Measurements from ENCODE around the gene PARVB. TPM values are rescaled to one million over a fixed set of nuclear protein-coding genes. Genes with fewer than 3 reads are reported as not detected.

PARVB gene
- total and polyA plus RNA-seq, 2 experiments from 2014 or later, result 10.2 to 11.2 TPM

DNA sequence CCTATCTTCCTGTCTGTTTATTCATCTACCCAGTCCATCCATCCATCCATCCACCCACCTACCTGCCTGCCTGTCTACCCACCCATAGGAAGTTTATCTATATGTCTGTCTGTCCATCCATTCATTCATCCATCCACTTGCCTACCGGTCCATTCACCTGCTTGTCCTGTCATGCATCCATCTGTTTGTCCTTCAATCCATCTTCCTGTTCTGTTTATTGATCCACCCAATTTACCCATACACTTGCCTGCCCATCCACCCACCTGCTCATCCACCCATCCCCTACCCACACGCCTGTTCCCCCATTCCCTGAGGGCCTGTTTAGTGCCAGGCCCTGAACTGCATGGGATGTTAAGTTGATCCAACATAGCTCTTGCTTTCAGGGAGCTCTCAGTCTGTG lies 175.1 kb downstream of the PARVB start:
- peaks cover 11% of the 10 kb centered on the region for H3K4me1 ChIP-seq (ENCODE audit: insufficient read depth)
- H3K9me2 ChIP-seq (replicated peaks; ENCODE audit: insufficient read depth), result no peaks in the 10 kb centered on the region
- 97% methylated on average over 2 of the region's 2 CpGs for WGBS (ENCODE audit: low lambda C conversion rate, missing lambda C conversion rate)
- H3K4me3 ChIP-seq, result no peak overlapping the region
- DNase-seq (ENCODE audit: low spot score), result no peak
- H3K4me2 ChIP-seq, result no peak overlapping the region
- no peaks in the 10 kb centered on the region for H3K27me3 ChIP-seq
- H3K36me3 ChIP-seq (replicated peaks; ENCODE audit: insufficient read depth, low read depth), result no peaks in the 10 kb centered on the region
- no peak overlapping the region for H3K27ac ChIP-seq
- H4K20me1 ChIP-seq (ENCODE audit: insufficient read depth, poor library complexity, severe bottlenecking), result no peaks in the 10 kb centered on the region
- H3K79me2 ChIP-seq, result no peaks in the 10 kb centered on the region
- no peak overlapping the region for H2AFZ ChIP-seq
- TF ChIP-seq EZH2phosphoT487 (IDR thresholded peaks at IDR 0.05; ENCODE audit: low read depth, severe bottlenecking, unreplicated experiment), result no peak
- TF ChIP-seq, protein P1, sequence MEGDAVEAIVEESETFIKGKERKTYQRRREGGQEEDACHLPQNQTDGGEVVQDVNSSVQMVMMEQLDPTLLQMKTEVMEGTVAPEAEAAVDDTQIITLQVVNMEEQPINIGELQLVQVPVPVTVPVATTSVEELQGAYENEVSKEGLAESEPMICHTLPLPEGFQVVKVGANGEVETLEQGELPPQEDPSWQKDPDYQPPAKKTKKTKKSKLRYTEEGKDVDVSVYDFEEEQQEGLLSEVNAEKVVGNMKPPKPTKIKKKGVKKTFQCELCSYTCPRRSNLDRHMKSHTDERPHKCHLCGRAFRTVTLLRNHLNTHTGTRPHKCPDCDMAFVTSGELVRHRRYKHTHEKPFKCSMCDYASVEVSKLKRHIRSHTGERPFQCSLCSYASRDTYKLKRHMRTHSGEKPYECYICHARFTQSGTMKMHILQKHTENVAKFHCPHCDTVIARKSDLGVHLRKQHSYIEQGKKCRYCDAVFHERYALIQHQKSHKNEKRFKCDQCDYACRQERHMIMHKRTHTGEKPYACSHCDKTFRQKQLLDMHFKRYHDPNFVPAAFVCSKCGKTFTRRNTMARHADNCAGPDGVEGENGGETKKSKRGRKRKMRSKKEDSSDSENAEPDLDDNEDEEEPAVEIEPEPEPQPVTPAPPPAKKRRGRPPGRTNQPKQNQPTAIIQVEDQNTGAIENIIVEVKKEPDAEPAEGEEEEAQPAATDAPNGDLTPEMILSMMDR (IDR thresholded peaks at IDR 0.05; ENCODE audit: poor library complexity), result no peak
- TF ChIP-seq EZH2 (IDR thresholded peaks at IDR 0.05; ENCODE audit: borderline replicate concordance), result no peak
- H3K9me3 ChIP-seq (ENCODE audit: low read depth), result no peaks in the 10 kb centered on the region

DNA sequence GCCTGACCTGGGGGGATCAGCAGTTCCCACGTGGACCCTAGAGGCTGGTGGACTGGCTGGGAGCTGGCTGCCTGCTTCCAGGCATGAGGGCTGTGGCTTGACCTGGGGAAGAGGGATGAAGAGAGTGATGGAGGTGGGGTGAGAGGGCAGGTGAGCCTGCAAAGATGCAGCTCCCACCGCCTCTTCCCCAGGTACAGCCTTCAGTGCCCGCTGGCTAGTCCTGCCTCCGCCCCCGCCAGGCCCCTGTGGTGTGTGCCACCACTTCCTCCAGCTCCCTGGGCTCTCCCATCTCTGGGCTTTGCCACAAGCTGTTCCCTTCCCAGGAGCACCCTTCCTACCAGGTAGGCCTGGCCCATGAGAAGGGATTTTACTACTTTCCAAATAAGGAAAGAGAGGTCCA lies 175.8 kb downstream of the PARVB start:
- no peak for DNase-seq (ENCODE audit: low spot score)
- H3K4me3 ChIP-seq, result no peak overlapping the region
- peaks cover 11% of the 10 kb centered on the region for H3K4me1 ChIP-seq (ENCODE audit: insufficient read depth)
- H3K79me2 ChIP-seq, result no peaks in the 10 kb centered on the region
- no peak overlapping the region for H3K4me2 ChIP-seq
- TF ChIP-seq EZH2phosphoT487 (IDR thresholded peaks at IDR 0.05; ENCODE audit: low read depth, severe bottlenecking, unreplicated experiment) (no peak), EZH2 (IDR thresholded peaks at IDR 0.05; ENCODE audit: borderline replicate concordance) (no peak)
- TF ChIP-seq, protein P1 (IDR thresholded peaks at IDR 0.05; ENCODE audit: poor library complexity), result no peak
- no peaks in the 10 kb centered on the region for H3K9me2 ChIP-seq (replicated peaks; ENCODE audit: insufficient read depth)
- H3K9me3 ChIP-seq (ENCODE audit: low read depth), result no peaks in the 10 kb centered on the region
- WGBS (ENCODE audit: low lambda C conversion rate, missing lambda C conversion rate), result 83% methylated on average over 5 of the region's 5 CpGs
- H2AFZ ChIP-seq, result no peak overlapping the region
- H3K27me3 ChIP-seq, result no peaks in the 10 kb centered on the region
- H4K20me1 ChIP-seq (ENCODE audit: insufficient read depth, poor library complexity, severe bottlenecking), result no peaks in the 10 kb centered on the region
- H3K36me3 ChIP-seq (replicated peaks; ENCODE audit: insufficient read depth, low read depth), result no peaks in the 10 kb centered on the region
- H3K27ac ChIP-seq, result no peak overlapping the region

DNA sequence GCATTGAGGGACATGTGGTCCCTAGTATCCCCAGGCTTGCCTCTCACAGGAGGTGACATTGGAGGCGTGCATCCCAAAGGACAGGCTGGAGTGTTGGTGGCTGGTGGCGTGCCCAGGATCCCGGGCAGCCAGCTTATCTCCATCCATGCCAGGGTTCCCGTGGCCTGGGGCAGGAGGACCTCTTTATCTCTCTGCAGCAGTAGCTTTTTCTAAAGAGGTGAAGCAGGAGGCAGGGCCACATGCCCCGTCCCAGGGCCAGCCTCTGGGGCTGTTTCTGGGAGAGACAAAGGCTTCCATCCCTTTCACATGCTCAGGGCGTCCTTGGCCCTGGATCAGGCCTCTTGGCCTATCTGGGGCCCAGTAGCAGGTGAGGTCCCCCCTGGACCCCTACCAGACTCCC lies 176.3 kb downstream of the PARVB start:
- Histone ChIP-seq H3K9me2 (replicated peaks; ENCODE audit: insufficient read depth) (no peaks in the 10 kb centered on the region), H2AFZ (no peak overlapping the region), H3K27ac (no peak overlapping the region), H4K20me1 (ENCODE audit: insufficient read depth, poor library complexity, severe bottlenecking) (no peaks in the 10 kb centered on the region), H3K4me3 (no peak overlapping the region), H3K9me3 (ENCODE audit: low read depth) (no peaks in the 10 kb centered on the region), H3K36me3 (replicated peaks; ENCODE audit: insufficient read depth, low read depth) (no peaks in the 10 kb centered on the region), H3K4me2 (no peak overlapping the region), H3K27me3 (no peaks in the 10 kb centered on the region), H3K4me1 (ENCODE audit: insufficient read depth) (peaks cover 11% of the 10 kb centered on the region), H3K79me2 (no peaks in the 10 kb centered on the region)
- TF ChIP-seq, protein P1 (IDR thresholded peaks at IDR 0.05; ENCODE audit: poor library complexity), result no peak
- TF ChIP-seq EZH2phosphoT487 (IDR thresholded peaks at IDR 0.05; ENCODE audit: low read depth, severe bottlenecking, unreplicated experiment) (no peak), EZH2 (IDR thresholded peaks at IDR 0.05; ENCODE audit: borderline replicate concordance) (no peak)
- DNase-seq (ENCODE audit: low spot score), result no peak
- 90% methylated on average over 6 of the region's 6 CpGs for WGBS (ENCODE audit: low lambda C conversion rate, missing lambda C conversion rate)
